Measurements from ENCODE around the gene PDCL2. TPM values are rescaled to one million over a fixed set of nuclear protein-coding genes. Genes with fewer than 3 reads are reported as not detected.
A peak's percentile ranks its signal among the peaks of the same experiment; 100 is the strongest.

Gene PDCL2
- total and polyA plus RNA-seq, 9 of the 15 experiments (the other 6 are each of a cell fraction or from before 2014, with no cell fraction given): 0.62 to 2.5 (median 1.2) TPM

DNA sequence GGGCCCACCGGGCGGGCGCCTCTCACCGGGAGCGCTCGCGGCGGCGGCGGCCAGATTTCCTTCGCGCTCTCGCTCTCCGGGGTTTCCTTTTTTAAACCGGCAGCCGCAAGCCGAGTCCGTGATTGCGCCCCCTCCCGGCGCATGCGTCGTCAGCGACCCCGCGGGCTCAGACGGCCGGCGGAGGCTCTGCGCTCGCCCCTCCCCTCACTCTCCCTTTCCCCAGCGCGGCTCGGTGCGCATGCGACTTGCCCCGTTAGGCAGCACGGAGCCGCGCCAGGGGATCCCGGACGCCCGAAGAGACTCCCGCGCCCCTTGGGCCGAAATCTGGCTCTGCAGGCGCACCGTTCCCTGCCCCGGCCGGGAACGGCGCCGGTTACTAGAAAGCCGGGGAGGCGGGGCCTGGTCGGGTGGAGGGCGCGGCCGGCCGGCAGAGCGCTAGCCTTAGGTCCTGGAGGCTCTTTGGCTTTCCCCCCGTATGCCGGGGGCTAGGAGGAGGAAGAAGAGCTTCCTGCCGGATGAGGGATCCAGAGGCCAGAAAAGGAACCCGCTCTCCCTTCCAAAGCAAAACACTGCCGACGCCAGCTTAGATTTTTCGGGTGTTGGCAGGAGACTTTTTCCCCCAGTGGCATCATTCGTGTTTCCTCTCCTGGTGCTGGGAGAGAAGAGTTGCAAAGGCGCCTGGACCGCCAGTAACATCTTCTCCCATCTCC, 45.1 kb downstream of the PDCL2 start, which contains the start of gene CLOCK (continued):
- TF ChIP-seq, protein P1, sequence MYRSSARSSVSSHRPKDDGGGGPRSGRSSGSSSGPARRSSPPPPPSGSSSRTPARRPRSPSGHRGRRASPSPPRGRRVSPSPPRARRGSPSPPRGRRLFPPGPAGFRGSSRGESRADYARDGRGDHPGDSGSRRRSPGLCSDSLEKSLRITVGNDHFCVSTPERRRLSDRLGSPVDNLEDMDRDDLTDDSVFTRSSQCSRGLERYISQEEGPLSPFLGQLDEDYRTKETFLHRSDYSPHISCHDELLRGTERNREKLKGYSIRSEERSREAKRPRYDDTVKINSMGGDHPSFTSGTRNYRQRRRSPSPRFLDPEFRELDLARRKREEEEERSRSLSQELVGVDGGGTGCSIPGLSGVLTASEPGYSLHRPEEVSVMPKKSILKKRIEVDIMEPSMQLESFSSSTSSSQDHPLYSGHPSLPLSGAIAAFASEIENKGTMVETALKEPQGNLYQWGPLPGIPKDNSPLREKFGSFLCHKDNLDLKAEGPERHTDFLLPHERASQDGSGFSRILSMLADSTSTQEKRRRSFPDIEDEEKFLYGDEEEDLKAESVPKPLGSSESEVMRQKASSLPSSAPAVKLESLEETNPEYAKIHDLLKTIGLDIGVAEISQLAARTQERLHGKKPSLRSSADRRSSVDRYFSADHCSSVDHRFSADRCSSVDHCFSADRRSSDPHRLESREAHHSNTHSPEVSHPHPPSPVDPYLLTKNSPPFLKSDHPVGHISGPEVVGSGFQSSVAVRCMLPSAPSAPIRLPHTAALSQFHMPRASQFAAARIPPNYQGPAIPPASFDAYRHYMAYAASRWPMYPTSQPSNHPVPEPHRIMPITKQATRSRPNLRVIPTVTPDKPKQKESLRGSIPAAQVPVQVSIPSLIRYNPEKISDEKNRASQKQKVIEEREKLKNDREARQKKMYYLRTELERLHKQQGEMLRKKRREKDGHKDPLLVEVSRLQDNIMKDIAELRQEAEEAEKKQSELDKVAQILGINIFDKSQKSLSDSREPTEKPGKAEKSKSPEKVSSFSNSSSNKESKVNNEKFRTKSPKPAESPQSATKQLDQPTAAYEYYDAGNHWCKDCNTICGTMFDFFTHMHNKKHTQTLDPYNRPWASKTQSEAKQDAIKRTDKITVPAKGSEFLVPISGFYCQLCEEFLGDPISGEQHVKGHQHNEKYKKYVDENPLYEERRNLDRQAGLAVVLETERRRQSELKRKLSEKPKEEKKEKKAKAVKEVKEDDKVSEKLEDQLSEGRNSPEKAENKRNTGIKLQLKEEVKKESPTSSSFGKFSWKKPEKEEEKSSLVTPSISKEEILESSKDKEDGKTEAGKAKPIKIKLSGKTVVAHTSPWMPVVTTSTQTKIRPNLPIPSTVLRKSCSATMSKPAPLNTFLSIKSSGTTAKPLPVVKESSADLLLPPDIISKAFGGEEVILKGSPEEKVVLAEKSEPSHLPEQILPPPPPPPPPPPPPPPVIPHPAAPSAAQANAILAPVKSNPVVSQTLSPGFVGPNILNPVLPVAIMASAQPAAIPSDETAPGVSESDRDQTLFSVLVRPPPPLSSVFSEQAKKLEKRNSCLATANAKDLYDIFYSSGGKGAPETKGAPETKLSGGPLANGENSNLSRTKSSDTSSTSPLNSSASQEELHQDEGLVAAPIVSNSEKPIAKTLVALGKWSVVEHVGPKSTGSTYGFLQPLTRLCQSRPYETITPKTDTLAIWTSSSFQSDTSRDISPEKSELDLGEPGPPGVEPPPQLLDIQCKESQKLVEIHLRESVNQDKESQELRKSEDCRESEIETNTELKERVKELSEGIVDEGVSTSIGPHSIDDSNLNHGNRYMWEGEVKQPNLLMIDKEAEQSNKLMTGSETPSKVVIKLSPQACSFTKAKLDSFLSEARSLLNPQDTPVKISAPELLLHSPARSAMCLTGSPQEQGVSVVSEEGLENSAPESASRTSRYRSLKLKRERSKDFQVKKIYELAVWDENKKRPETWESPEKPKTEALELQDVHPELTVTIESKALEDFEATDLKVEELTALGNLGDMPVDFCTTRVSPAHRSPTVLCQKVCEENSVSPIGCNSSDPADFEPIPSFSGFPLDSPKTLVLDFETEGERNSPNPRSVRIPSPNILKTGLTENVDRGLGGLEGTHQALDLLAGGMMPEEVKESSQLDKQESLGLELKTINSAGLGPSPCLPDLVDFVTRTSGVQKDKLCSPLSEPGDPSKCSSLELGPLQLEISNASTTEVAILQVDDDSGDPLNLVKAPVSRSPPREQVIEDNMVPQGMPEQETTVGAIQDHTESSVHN (IDR thresholded peaks at IDR 0.05; ENCODE audit: borderline replicate concordance in 1 of 2, low read depth in 1 of 2): no peak
- TF ChIP-seq, protein P2, sequence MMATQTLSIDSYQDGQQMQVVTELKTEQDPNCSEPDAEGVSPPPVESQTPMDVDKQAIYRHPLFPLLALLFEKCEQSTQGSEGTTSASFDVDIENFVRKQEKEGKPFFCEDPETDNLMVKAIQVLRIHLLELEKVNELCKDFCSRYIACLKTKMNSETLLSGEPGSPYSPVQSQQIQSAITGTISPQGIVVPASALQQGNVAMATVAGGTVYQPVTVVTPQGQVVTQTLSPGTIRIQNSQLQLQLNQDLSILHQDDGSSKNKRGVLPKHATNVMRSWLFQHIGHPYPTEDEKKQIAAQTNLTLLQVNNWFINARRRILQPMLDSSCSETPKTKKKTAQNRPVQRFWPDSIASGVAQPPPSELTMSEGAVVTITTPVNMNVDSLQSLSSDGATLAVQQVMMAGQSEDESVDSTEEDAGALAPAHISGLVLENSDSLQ (IDR thresholded peaks at IDR 0.05): no peak
- TF ChIP-seq ARID1B (IDR thresholded peaks at IDR 0.05): no peak
- TF ChIP-seq, protein P3, sequence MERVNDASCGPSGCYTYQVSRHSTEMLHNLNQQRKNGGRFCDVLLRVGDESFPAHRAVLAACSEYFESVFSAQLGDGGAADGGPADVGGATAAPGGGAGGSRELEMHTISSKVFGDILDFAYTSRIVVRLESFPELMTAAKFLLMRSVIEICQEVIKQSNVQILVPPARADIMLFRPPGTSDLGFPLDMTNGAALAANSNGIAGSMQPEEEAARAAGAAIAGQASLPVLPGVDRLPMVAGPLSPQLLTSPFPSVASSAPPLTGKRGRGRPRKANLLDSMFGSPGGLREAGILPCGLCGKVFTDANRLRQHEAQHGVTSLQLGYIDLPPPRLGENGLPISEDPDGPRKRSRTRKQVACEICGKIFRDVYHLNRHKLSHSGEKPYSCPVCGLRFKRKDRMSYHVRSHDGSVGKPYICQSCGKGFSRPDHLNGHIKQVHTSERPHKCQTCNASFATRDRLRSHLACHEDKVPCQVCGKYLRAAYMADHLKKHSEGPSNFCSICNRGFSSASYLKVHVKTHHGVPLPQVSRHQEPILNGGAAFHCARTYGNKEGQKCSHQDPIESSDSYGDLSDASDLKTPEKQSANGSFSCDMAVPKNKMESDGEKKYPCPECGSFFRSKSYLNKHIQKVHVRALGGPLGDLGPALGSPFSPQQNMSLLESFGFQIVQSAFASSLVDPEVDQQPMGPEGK (CRISPR knock-in tag; IDR thresholded peaks at IDR 0.05; ENCODE audit: borderline replicate concordance): no peak
- TF ChIP-seq ZNF764 (CRISPR knock-in tag; IDR thresholded peaks at IDR 0.05; ENCODE audit: low read depth): 0 out of 2 replicates have a peak, but pooled peaks have one; percentile 43
- TF ChIP-seq MYBL2 (IDR thresholded peaks at IDR 0.05; ENCODE audit: low read depth): no peak
- no peak for TF ChIP-seq MYBL2 (CRISPR knock-in tag; IDR thresholded peaks at IDR 0.05; ENCODE audit: borderline replicate concordance)
- TF ChIP-seq, protein P4, sequence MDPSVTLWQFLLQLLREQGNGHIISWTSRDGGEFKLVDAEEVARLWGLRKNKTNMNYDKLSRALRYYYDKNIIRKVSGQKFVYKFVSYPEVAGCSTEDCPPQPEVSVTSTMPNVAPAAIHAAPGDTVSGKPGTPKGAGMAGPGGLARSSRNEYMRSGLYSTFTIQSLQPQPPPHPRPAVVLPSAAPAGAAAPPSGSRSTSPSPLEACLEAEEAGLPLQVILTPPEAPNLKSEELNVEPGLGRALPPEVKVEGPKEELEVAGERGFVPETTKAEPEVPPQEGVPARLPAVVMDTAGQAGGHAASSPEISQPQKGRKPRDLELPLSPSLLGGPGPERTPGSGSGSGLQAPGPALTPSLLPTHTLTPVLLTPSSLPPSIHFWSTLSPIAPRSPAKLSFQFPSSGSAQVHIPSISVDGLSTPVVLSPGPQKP (CRISPR knock-in tag; IDR thresholded peaks at IDR 0.05): no peak
- TF ChIP-seq ZNF41 (CRISPR knock-in tag; conservative IDR thresholded peaks at IDR 0.05): no peak
- TF ChIP-seq, protein P5, sequence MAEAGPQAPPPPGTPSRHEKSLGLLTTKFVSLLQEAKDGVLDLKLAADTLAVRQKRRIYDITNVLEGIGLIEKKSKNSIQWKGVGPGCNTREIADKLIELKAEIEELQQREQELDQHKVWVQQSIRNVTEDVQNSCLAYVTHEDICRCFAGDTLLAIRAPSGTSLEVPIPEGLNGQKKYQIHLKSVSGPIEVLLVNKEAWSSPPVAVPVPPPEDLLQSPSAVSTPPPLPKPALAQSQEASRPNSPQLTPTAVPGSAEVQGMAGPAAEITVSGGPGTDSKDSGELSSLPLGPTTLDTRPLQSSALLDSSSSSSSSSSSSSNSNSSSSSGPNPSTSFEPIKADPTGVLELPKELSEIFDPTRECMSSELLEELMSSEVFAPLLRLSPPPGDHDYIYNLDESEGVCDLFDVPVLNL (CRISPR knock-in tag; IDR thresholded peaks at IDR 0.05; ENCODE audit: low read depth): no peak
- TF ChIP-seq CSDE1 (IDR thresholded peaks at IDR 0.05): no peak

All from K562 (cell line).